Naive thymus-derived CD4-positive, alpha-beta T cell (primary cell): ENCODE results near the gene WFDC6. TPM values are rescaled to one million over a fixed set of nuclear protein-coding genes. Genes with fewer than 3 reads are reported as not detected.
"Not testable (repeated sequence)": the region's sequence is repeated elsewhere in the genome, so short reads cannot be mapped to it uniquely, and the experiment has no call there.

ENCODE experiments used
- ATAC-seq: fragments of 150-1000 bp; cut with Tn5 transposase; 2 replicates; pipeline ENCODE4 v1.10.0; 2021; ENCODE audit warnings: mild to moderate bottlenecking, moderate library complexity
- CTCF ChIA-PET: fragments of 350-600 bp; sonication (Branson Sonifier 250); formaldehyde crosslinking; loops from one replicate; lab custom pipeline; 2021; ENCODE audit warnings: antibody characterized with exemption; lab: Charles Lee
- POLR2A ChIA-PET: fragments of 350-600 bp; sonication (Branson Sonifier 250); formaldehyde crosslinking; loops from one replicate; lab custom pipeline; 2021; ENCODE audit warnings: antibody characterized with exemption, inconsistent platforms; lab: Charles Lee
- DNase-seq, 9 donors: peaks; one replicate each; pipeline versions ENCODE4 v3.0.0 to v3.0.0-alpha.2; 2020 to 2022; ENCODE audit warnings: mixed read lengths in 1 of 9
- H3K27ac ChIP-seq: one replicate; pipeline ENCODE4 v1.7.0; 2013; ENCODE audit warnings: mild to moderate bottlenecking, low read depth, low read length, moderate library complexity
- H3K27me3 ChIP-seq, 2 donors: one replicate each; pipeline ENCODE4 v1.7.0; 2013; ENCODE audit warnings: low read length in 2 of 2, mild to moderate bottlenecking in 2 of 2, moderate library complexity in 2 of 2; ENCODE audit not compliant: control insufficient read depth in 2 of 2, insufficient read depth in 2 of 2
- H3K36me3 ChIP-seq, 3 experiments: 1 replicate in 2 of 3; 2 replicates in 1 of 3; pipeline ENCODE4 v1.7.0; 2013; ENCODE audit warnings: low read length in 3 of 3, mild to moderate bottlenecking in 3 of 3, moderate library complexity in 1 of 3; ENCODE audit not compliant: insufficient read depth in 3 of 3, control insufficient read depth in 2 of 3
- H3K4me1 ChIP-seq, 2 donors: one replicate each; pipeline ENCODE4 v1.7.0; 2013; ENCODE audit warnings: low read length in 2 of 2, mild to moderate bottlenecking in 2 of 2, moderate library complexity in 1 of 2; ENCODE audit not compliant: control insufficient read depth in 2 of 2, insufficient read depth in 2 of 2
- H3K4me3 ChIP-seq: 2 replicates; pipeline ENCODE4 v1.7.0; 2013; ENCODE audit warnings: mild to moderate bottlenecking, low read length
- H3K9me3 ChIP-seq, 3 experiments: 1 replicate in 2 of 3; 2 replicates in 1 of 3; pipeline ENCODE4 v1.7.0; 2013; ENCODE audit warnings: low read length in 3 of 3; ENCODE audit not compliant: control insufficient read depth in 2 of 3
- H3K27ac Mint-ChIP-seq, 9 donors: one replicate each; pipeline ENCODE4 v1.8.0; 2020 to 2022; ENCODE audit warnings: mixed read lengths in 9 of 9, mild to moderate bottlenecking in 8 of 9, moderate library complexity in 5 of 9, inconsistent platforms in 2 of 9
- H3K27me3 Mint-ChIP-seq, 5 donors: one replicate each; pipeline ENCODE4 v1.8.0; 2021 to 2022; ENCODE audit warnings: mixed read lengths in 5 of 5, mild to moderate bottlenecking in 1 of 5
- H3K36me3 Mint-ChIP-seq, 5 donors: one replicate each; pipeline ENCODE4 v1.8.0; 2020 to 2022; ENCODE audit warnings: mixed read lengths in 5 of 5, mild to moderate bottlenecking in 3 of 5, inconsistent platforms in 1 of 5
- H3K4me1 Mint-ChIP-seq, 7 donors: one replicate each; pipeline ENCODE4 v1.8.0; 2020 to 2022; ENCODE audit warnings: mixed read lengths in 7 of 7, mild to moderate bottlenecking in 3 of 7, inconsistent platforms in 1 of 7
- H3K4me3 Mint-ChIP-seq, 10 donors: one replicate each; pipeline ENCODE4 v1.8.0; 2020 to 2022; ENCODE audit warnings: mild to moderate bottlenecking in 10 of 10, mixed read lengths in 10 of 10, moderate library complexity in 6 of 10, inconsistent platforms in 2 of 10
- H3K9me3 Mint-ChIP-seq, 11 donors: one replicate each; pipeline ENCODE4 v1.8.0; 2020 to 2022; ENCODE audit warnings: mixed read lengths in 11 of 11, mild to moderate bottlenecking in 4 of 11, inconsistent platforms in 1 of 11, moderate library complexity in 1 of 11
- intact Hi-C, 2 donors: fragments of 100-400 bp; cut with micrococcal nuclease; formaldehyde crosslinking; loops; one replicate each; pipeline ENCODE4 v1.15.1; 2023
- polyA plus RNA-seq, 2 donors: library from polyadenylated mRNA; unstranded; fragments of 300-500 nt; fragmentation: Illumina TruSeq; gene quantifications; one replicate each; pipeline ENCODE4 v1.2.3, GENCODE V29; 2021
- total RNA-seq, 6 experiments: library from RNA in 5 of 6; stranded (reverse) in 5 of 6; gene quantifications; 1 replicate in 5 of 6; 2 replicates in 1 of 6; pipeline ENCODE4 v1.2.3 and lab custom pipeline; 2021 to 2026

WFDC6 gene
- total and polyA plus RNA-seq, 7 experiments from 2014 or later, result not detected

- Mint-ChIP-seq H3K36me3 (no peaks in the 10 kb centered on the region), H3K27me3 (peaks cover 12 to 42% (median 24%) of the 10 kb centered on the region in 5 donors), H3K9me3 (peaks cover 0 to 2% (median 0%) of the 10 kb centered on the region in 11 donors), H3K27ac (no peak overlapping the region), H3K4me1 (no peaks in the 10 kb centered on the region), H3K4me3 (no peak overlapping the region)
- no peaks in the 10 kb centered on the region for H3K27me3 ChIP-seq
- CTCF ChIA-PET, result no interaction called here
- H3K27ac ChIP-seq, result no peak overlapping the region
- intact Hi-C loops, result no loop called here
- POLR2A ChIA-PET, result no interaction called here
- H3K4me3 ChIP-seq, result no peak overlapping the region
- DNase-seq (no peak), ATAC-seq (no peak)
- H3K36me3 ChIP-seq, result no peaks in the 10 kb centered on the region
- H3K4me1 ChIP-seq, result no peaks in the 10 kb centered on the region
- no peaks in the 10 kb centered on the region for H3K9me3 ChIP-seq
Measured at GRCh38 chr20:45578231-45578630, 38.9 kb upstream of the WFDC6 start.

GRCh38 chr20:45576995-45577394, 37.7 kb upstream of the WFDC6 start:
- DNase-seq (no peak), ATAC-seq (no peak)
- H3K27me3 ChIP-seq, result no peaks in the 10 kb centered on the region
- Mint-ChIP-seq H3K4me1 (no peaks in the 10 kb centered on the region), H3K4me3 (no peak overlapping the region), H3K9me3 (peaks cover 0 to 4% (median 0%) of the 10 kb centered on the region in 11 donors), H3K27ac (no peak overlapping the region), H3K36me3 (no peaks in the 10 kb centered on the region), H3K27me3 (peaks cover 9 to 44% (median 25%) of the 10 kb centered on the region in 5 donors)
- H3K27ac ChIP-seq, result no peak overlapping the region
- no peaks in the 10 kb centered on the region for H3K9me3 ChIP-seq
- H3K4me3 ChIP-seq, result no peak overlapping the region
- POLR2A ChIA-PET, result no interaction called here
- no peaks in the 10 kb centered on the region for H3K4me1 ChIP-seq
- CTCF ChIA-PET, result no interaction called here
- H3K36me3 ChIP-seq, result no peaks in the 10 kb centered on the region
- intact Hi-C loops, result no loop called here

GRCh38 chr20:45575931-45576330, 36.6 kb upstream of the WFDC6 start:
- no peak overlapping the region for H3K27ac ChIP-seq
- DNase-seq (no peak), ATAC-seq (no peak)
- Mint-ChIP-seq H3K27ac (no peak overlapping the region), H3K36me3 (no peaks in the 10 kb centered on the region), H3K4me3 (no peak overlapping the region), H3K9me3 (peaks cover 0 to 4% (median 0%) of the 10 kb centered on the region in 11 donors), H3K4me1 (peaks cover 0 to 2% (median 0%) of the 10 kb centered on the region in 7 donors), H3K27me3 (peaks cover 9 to 50% (median 25%) of the 10 kb centered on the region in 5 donors)
- H3K4me3 ChIP-seq, result no peak overlapping the region
- ChIA-PET POLR2A (no interaction called here), CTCF (no interaction called here)
- no peaks in the 10 kb centered on the region for H3K27me3 ChIP-seq
- intact Hi-C loops, result no loop called here
- no peaks in the 10 kb centered on the region for H3K9me3 ChIP-seq
- H3K36me3 ChIP-seq, result no peaks in the 10 kb centered on the region
- no peaks in the 10 kb centered on the region for H3K4me1 ChIP-seq

- POLR2A ChIA-PET, H3K4me1 ChIP-seq, H3K4me1 Mint-ChIP-seq, H3K4me3 ChIP-seq, intact Hi-C loops, H3K9me3 Mint-ChIP-seq, H3K4me3 Mint-ChIP-seq, H3K27me3 ChIP-seq, DNase-seq, ATAC-seq, H3K27ac Mint-ChIP-seq, H3K36me3 Mint-ChIP-seq, CTCF ChIA-PET, H3K27ac ChIP-seq, H3K36me3 ChIP-seq, H3K9me3 ChIP-seq: not testable (repeated sequence)
- peaks cover 6 to 36% (median 24%) of the 10 kb centered on the region in 5 donors for H3K27me3 Mint-ChIP-seq
Measured at GRCh38 chr20:45569650-45570049, 30.4 kb upstream of the WFDC6 start.

GRCh38 chr20:45564760-45565276, 25.5 kb upstream of the WFDC6 start:
- POLR2A ChIA-PET, result no interaction called here

GRCh38 chr20:45555198-45555597, 15.9 kb upstream of the WFDC6 start:
- Mint-ChIP-seq H3K27ac (no peak overlapping the region), H3K4me1 (no peaks in the 10 kb centered on the region), H3K36me3 (peaks cover 0 to 2% (median 0%) of the 10 kb centered on the region in 5 donors), H3K4me3 (no peak overlapping the region), H3K27me3 (peaks cover 3 to 42% (median 22%) of the 10 kb centered on the region in 5 donors), H3K9me3 (peaks cover 0 to 7% (median 3%) of the 10 kb centered on the region in 11 donors)
- H3K4me1 ChIP-seq, result no peaks in the 10 kb centered on the region
- DNase-seq (no peak), ATAC-seq (no peak)
- H3K27me3 ChIP-seq, result no peaks in the 10 kb centered on the region
- H3K27ac ChIP-seq, result no peak overlapping the region
- H3K9me3 ChIP-seq, result no peaks in the 10 kb centered on the region
- POLR2A ChIA-PET, result no interaction called here
- CTCF ChIA-PET, result no interaction called here
- H3K4me3 ChIP-seq, result no peak overlapping the region
- no peaks in the 10 kb centered on the region for H3K36me3 ChIP-seq
- intact Hi-C loops, result no loop called here

More at GRCh38 chr20:45564760-45565276, 25.5 kb upstream of the WFDC6 start:
- H3K4me3 Mint-ChIP-seq, result no peak overlapping the region
- ATAC-seq (no peak), DNase-seq (no peak)
- H3K36me3 Mint-ChIP-seq, result no peaks in the 10 kb centered on the region
- intact Hi-C loops, result no loop called here
- peaks cover 0 to 3% (median 0%) of the 10 kb centered on the region in 11 donors for H3K9me3 Mint-ChIP-seq
- Histone ChIP-seq H3K9me3 (no peaks in the 10 kb centered on the region), H3K4me1 (no peaks in the 10 kb centered on the region), H3K27me3 (no peaks in the 10 kb centered on the region), H3K27ac (no peak overlapping the region), H3K36me3 (no peaks in the 10 kb centered on the region), H3K4me3 (no peak overlapping the region)
- no peaks in the 10 kb centered on the region for H3K4me1 Mint-ChIP-seq
- H3K27ac Mint-ChIP-seq, result no peak overlapping the region
- CTCF ChIA-PET, result no interaction called here
- peaks cover 14 to 48% (median 36%) of the 10 kb centered on the region in 5 donors for H3K27me3 Mint-ChIP-seq

- Histone ChIP-seq H3K4me1 (no peaks in the 10 kb centered on the region), H3K9me3 (no peaks in the 10 kb centered on the region), H3K4me3 (no peak overlapping the region), H3K27me3 (no peaks in the 10 kb centered on the region), H3K36me3 (no peaks in the 10 kb centered on the region), H3K27ac (no peak overlapping the region)
- CTCF ChIA-PET, result no interaction called here
- intact Hi-C loops, result no loop called here
- Mint-ChIP-seq H3K36me3 (peaks cover 0 to 4% (median 0%) of the 10 kb centered on the region in 5 donors), H3K27ac (no peak overlapping the region), H3K27me3 (peaks cover 9 to 45% (median 24%) of the 10 kb centered on the region in 5 donors), H3K4me1 (no peaks in the 10 kb centered on the region), H3K9me3 (peaks cover 0 to 10% (median 4%) of the 10 kb centered on the region in 11 donors), H3K4me3 (no peak overlapping the region)
- ATAC-seq (no peak), DNase-seq (no peak)
- POLR2A ChIA-PET, result no interaction called here
Measured at GRCh38 chr20:45552456-45552855, 13.2 kb upstream of the WFDC6 start.
